ENCODE results near the gene SORL1.
"Not testable (repeated sequence)": the region's sequence is repeated elsewhere in the genome, so short reads cannot be mapped to it uniquely, and the experiment has no call there.

Gene SORL1

DNA sequence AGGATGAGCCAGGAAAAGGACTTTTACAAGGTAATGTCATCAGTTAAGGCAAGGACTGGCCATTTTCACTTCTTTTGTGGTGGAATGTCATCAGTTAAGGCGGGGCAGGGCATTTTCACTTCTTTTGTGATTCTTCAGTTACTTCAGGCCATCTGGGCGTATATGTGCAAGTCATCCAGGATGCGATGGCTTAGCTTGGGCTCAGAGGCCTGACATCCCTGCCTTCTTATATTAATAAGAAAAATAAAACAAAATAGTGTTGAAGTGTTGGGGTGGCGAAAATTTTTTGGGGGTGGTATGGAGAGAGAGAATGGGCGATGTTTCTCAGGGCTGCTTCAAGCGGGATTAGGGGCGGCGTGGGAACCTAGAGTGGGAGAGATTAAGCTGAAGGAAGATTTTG is 185.5 kb downstream of the SORL1 start:
- DNase-seq = not testable (repeated sequence)

DNA sequence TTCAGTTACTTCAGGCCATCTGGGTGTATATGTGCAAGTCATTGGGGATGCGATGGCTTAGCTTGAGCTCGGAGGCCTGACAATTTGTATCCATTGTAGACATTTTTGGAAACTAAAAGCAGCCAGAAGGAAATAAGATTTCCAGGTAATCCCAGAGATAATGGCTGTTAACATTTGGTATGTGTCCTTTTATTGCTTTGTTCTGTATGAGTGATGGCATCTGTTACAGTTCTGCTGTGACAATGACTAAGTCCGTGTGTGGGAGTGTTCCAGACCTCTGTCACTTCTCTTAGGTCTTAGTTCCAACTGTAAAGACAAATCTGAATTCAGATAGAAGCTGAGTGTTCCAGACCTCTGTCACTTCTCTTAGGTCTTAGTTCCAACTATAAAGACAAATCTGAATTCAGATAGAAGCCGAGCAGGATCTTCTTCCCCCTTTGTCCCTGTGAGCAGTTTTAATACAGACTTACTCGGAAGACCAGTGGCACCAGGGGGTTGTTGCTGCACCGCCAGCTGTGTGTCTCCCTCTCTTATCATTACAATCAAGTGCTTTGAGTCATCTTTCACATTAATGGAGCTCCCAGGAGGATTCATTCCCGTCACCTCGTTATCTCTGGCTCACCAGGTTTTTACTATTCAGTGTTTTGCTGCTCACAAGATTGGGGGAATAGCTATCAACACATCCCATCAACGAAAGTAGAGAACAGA is 191.5 kb downstream of the SORL1 start:
- DNase-seq = no peak

DNA sequence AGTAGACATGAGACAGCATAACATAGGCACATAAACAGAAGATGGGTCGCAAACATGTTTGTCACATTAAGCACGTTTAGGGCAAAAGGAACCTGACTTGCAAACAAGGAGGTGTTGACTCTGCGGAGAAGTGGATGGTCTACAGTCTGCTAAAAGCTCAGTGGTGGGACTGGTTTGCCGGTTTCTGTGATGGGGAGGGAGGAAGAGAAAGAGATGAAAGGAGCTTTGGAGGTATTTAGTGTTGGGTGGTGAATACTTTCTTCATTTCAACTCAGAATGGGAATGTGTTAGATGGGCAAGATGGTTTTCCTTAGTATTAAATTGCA is 192.0 kb downstream of the SORL1 start:
- DNase-seq = no peak

DNA sequence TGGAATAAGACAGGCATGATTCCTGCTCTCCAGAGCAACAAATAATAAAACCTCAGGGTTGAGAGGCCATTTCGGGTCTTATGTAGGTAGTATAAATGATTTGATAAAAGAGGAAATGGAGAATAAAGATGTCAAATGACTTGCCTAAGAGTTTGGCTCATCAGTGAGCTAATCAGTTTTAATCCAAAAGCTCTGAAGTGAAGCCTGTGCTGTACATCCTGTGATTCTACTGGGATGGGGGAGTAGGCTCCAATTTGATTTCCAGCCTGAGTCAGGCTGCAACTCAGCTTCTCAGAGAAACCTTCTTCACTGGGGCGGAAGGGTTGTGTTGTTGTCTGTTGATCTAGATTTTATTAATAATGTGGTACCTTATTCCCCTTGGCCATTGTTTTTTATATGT is 192.9 kb downstream of the SORL1 start:
- DNase-seq = no peak

DNA sequence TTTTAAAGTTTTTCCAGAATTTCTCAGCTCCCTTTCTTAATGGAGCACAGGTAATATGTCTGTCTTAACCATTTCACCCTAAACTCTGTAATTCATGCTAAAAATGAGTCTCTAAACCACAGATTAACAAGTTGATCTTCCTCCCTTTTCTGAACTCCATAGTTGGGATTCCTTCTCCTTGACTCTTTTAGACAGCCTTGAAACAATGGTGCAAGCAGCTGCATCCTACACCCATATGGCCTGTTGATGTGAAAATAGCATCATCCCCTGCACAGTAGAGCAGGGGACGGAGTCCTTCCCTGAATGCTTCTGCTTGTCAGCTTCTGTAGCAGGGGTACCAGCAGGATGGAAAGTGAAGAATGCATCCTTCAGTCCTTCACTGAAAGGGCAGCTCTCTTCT is 193.5 kb downstream of the SORL1 start:
- no peak for DNase-seq

DNA sequence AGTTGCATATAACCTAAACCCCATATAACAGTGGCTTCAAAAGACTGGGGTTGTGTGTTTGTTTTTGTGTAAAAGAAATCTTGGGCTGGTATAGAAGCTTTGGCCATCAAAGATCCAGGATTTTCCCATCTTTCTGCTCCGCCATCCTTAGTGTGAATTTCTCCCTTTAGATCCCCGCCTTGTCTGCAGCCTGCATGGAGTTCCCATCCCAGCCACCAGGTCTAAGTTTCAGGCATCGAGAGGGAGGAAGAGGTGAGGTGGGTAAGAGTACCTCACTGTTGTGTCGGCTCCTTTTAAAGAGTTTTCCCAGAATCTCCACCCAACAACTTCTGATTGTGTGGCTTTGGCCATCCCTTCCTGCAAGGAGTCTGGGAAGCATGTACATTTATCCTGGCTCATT is 196.2 kb downstream of the SORL1 start:
- no peak for DNase-seq

GRCh38 chr11:121649798-121650197 is 197.7 kb downstream of the SORL1 start:
- DNase-seq = no peak

DNA sequence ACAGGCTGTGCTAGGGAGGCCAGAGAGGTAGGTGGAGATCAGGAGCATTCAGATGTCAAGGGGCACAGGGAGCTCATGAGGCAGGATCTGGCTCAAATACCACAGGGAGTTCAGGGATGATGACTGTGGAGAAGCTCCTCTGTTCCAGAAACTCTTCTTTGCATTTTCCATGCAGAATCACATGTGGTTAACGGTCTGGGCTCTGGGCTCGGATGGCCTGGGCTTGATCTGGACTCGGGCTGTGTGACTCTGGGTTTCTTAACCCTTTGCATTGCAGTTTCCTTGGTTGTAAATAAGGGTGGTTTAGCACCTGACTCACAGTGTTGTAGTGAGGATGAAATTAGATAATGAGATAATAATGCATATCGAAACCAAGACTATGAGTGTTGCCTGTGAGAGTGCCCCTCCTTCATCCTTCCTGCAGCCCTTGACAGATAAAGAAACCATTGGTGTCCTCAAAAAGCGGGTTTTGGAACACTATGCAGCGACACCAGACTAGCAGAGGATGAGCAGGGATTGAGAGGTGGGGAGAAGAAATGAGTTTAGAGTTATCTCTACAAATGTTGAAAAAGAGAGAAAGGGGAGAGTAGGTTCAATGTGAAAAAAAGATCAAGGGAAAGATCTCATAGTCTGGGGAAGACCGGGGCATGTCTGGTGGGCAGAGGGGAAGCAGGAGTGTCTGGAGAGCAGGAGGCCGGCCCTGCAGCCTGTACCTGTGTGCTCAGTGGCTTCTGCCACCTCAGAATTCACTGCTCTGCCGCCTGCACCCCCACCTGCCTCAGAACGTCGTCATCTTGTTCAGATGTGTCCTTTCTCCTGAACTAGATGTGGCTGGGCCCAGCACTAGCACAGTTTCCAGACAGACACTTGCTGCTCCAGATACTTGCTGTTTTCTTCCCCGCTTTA is 198.5 kb downstream of the SORL1 start:
- DNase-seq = no peak

- no peak for DNase-seq
These were observed 199.1 kb downstream of the SORL1 start for GRCh38 chr11:121651257-121651605.

DNA sequence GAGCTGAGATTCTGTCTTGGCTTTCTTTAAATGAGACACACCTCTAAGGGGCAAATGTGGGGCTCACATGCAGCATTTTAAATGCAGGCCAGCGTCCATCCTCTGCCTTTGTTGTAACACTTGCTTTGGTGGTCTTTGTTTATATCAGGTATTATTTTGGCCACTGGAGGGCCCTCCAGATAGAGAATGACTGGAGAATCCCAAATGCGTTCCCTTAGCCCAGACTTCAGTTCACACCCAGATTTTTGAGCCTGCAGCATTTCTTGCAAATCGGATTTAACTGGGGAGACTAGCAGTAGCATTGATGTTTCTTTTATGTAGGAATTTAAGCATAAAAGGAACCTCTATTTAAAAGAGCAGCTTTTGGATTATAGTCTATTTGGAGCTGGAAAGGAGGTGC is 200.9 kb downstream of the SORL1 start:
- no peak for DNase-seq

DNA sequence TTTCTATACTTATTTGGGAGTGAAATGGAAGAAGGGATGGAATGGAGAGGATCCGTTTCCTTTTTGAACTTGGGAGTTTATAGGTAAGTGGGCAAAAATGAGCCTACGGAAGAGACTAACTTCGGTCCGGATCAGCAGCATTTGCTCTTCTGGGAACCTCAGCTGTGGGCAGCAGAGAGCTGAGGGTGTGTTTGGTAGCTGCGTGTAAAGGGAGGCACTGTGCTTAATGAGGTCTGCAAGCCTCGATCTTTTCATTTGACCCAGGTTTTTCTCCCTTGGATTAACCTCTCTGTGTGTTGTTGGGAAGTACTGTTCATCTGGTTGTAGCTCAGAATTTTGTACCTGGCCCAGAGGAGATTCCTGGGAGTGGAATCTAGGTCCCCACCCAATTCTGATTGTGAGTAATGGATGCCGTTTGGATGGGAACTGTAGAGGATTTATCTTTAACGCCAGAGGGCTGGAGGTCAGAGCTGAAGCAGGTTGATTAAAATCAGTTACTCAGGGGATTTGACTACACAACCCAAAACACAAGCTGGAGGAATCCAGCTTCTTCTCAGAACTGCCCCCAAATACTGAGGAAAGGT is 202.2 kb downstream of the SORL1 start:
- no peak for DNase-seq

GRCh38 chr11:121654843-121655536 is 202.9 kb downstream of the SORL1 start:
- DNase-seq = no peak

- DNase-seq = peak; percentile 63
These were observed 203.6 kb downstream of the SORL1 start for GRCh38 chr11:121655537-121656327.

DNA sequence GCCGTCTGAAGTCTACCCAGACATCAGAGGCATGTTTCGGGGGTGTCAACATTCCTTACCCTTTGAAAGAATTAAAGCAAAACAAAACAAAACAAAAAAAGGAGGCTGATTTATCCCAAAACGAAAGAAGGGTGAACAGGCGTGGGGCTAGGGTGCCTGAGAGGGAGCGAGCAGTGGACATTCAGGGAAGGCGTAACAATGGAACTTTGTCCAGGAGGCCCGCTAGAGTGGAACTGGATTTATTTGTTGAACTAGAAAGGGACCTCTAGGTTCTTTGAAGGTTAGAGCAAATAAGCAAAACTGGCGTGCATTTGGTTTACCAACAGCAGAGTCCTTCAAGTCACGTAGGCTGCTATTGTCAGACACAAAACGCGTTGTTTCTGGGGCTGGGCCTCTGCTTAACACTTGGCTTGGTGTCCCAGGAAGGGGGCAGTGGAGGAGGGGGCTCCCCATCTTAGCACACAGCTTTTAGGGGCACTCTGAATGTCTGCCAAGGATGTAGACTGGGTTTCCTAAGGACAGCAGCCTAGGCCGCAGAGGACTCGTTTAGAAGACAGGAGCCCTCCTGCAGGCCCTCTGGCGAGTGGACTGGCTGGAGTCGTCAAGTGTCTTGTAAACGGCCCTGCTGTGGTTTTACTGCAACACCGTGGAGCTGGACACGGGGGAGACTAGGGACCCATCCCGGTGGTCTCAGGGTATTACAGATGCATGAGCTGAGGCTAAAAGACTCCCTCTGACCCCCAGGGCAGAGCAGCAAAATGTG is 204.4 kb downstream of the SORL1 start:
- DNase-seq = no peak

- no peak for DNase-seq
These were observed 205.0 kb downstream of the SORL1 start for GRCh38 chr11:121657146-121657545.

- DNase-seq = no peak
These were observed 207.7 kb downstream of the SORL1 start for GRCh38 chr11:121659811-121660210.

DNA sequence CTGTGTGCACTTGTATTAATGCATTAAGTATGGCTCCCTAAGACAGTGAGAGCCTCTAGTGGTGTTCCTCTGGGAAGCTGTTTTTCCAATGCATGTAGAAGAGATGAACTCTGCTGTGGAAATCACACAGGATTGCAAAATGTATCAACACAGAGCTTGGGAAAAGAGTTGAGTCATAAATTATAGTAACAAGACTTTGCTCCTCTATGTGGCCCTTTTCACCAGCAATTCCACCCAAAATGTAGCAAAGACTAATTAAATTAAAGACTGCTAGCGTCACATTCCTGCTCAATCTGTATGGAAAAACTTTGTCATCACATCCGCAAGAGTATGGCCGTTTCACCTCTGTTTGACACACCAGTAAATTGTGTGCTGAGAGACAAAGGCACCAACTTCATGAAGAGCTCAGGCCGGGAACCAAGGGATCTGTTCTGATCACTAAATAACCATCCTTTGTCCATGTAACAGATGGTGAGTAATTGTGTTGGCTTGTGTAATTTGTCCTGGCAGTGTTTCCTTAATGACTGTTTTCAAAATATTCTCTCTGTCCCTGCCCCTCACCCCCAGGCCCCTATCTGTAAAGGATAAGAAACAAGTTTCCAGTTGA is 209.9 kb downstream of the SORL1 start:
- no peak for DNase-seq

DNA sequence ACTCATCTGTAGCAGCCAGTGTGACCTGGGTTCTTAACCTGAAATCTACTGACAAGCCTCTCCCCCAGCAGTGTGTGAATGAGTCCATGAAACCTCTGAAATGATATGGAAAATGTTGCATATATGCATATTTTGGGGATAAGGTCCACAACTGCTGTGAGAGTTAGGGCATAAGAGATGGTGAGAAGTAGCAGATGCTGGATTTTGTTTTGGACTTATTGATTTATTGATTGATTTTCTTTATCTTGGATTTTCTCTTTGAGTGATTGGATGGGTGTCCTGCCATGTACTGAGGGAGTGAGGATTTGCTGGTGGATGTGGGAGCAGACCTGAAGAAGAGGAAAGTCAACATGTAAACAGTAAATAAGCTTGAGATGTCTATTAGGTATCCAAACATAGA is 212.0 kb downstream of the SORL1 start:
- DNase-seq = no peak

DNA sequence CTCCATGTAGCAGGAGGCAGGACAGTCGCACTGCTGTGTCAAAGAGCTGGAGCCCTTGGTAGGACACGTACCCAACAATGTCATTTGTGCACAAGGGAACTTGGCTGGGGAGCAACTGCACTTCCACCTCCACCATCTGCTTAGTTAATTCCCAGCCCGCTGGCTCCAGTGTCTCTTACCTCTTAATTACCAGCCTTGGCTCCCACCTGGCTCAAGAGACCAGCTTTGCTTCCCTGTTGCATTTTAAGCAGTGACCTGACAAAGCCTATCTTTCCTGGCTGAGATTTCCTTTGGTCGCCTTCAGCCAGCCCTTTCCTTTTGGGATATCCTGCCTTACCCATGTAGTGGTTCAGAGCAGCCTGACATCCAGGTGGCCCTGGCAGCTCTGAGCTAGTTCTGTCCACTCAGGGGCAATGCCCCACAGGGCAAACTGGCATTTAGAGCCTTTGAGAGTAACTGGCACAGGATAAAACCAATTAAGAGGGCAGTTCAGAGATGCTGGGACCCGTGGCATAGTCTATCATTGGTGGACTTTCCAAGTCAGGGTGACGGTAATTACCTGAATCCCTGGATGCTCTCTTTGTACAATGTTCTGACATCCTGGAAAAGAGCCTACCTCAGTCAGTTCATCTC is 213.2 kb downstream of the SORL1 start:
- DNase-seq = no peak

GRCh38 chr11:121667836-121668235 is 215.7 kb downstream of the SORL1 start:
- DNase-seq = no peak

- DNase-seq = peak; percentile 26
These were observed 217.3 kb downstream of the SORL1 start for GRCh38 chr11:121669422-121669821.

Data from COR-L47 (cell line).